Activated CD8-positive, alpha-beta memory T cell treated with anti-CD3 and anti-CD28 coated beads, Interleukin-2, amount 50 U/mL, for 48 hours (primary cell): ENCODE measurements around the gene CPLANE2.

ENCODE experiments used
- DNase-seq: peaks from one replicate; pipeline ENCODE4 v3.0.0-alpha.2; 2020

CPLANE2 gene

DNA sequence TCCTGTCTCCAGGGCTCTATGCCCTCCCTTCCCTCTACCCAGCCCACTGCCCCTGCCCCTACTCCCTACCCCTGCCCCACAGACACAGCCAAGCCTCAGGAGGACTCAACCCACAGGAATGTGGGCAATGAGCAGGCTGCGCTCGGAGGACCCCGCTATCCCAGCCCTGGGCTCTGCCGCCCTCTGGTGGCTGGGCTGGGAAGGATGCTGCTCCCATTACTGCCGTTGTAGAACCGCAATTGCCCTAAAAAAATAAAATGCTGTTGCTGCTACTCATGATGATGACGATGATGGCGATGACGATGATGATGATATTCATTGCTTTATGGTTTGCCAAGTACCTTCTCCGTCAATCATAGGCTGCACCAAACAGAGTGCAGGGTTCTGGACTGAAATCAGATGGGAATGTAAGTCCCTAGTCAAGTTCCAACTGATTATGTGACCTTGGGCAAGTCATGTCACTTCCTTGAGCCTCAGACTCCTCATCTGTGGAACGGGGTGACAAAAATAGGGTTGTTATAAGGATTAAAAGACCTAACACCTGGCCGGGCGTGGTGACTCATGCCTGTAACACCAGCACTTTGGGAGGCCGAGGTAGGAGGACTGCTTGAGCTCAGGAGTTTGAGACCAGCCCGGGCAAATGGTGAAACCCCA, 49.1 kb downstream of the CPLANE2 start:
- DNase-seq: peak; percentile 91

DNA sequence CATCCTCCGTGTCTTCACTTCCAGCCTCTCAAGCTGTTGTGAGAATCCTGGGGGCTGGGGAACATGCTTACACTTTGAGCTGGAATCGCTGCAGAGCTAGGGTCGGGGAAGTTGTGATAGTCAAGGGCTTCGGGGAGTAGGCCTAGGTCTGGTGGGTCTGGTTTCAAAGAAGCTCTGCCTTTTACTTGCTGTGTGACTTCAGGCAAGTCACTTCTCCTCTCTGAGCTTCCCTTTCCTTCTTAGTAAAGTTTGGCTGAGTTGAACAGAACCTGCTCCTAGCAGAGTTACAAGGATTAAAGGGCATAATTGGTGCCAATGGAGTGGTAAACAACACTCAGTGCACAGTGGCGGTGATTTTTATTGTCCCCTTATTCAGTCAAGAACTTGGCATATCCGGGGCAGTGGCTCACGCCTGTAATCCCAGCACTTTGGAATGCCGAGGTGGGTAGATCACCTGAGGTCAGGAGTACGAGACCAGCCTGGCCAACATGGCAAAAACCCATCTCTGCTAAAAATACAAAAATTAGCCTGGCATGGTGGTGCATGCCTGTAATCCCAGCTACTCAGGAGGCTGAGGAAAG, 50.2 kb downstream of the CPLANE2 start:
- DNase-seq: no peak

DNA sequence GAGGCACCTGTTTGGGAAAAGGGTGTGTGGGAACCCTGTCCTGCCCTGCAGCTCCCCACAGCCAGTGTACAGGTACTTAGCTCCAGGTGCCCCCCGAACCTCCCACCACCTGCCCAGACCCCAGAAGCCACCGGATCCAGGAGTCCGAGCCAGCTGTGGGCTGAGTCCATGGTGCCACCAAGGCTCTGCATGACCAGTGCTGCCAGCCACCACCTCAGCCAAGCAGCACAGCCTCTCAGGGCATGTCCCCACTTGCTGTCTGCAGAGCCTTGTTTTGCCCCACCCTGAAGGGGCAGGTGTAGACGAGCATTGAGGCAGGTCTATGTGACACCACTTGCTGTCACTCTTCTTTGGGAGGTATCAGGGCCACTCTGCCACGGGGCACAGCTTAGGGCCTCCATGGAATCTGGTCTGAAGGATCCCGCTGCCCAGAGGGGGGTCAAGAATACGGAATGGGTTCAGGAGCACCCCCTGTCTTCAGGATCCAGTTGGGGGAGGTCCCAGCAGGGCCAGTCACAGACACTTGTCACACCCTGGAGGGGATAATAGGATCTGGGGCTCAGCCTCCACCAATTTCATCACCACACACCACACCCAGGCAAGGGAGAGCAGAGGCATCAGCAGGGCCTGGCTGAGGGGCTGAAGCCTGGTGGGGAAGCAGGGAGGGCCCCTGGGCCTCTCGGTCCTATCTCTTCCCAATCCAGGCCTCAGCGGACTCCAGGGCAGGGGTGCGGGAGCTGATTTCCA, 52.3 kb downstream of the CPLANE2 start:
- no peak for DNase-seq

DNA sequence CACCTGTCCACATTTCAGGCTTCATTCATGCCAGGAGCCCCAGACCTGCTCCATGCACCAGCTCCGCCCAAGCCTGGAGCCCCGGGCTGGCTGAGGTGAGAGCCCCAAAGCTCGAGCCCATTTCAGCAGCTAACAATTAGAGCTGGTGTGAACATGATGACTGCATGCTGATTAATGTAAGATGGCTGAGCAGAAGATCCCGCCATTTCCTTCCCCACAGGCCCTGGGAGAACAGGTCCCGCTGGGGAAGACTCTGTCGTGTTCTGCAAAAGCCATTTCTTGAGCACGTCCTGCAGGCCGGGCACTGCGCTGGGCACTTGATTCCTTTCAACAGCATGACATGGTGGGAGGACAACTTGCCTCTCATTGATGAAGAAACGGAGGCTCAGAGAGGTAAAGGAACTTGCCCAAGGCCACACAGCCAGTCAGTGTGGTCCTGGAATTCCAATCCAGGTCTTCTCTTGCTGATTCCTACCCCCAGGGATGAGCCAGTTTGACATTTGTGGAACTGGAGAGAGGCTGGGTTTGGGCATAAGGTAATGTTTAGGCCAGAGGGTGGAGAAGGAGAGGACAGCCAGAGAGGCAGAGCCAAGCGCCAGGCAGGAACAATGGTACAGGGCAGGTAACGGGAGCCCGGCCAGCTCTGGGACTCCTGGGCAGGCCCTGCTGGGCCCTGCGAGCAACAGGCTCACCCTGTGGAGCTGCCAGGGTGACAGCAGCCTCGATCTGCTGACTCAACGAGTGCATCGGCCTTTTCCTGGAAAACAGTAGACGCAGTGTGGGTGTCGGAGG, 53.0 kb downstream of the CPLANE2 start:
- no peak for DNase-seq

DNA sequence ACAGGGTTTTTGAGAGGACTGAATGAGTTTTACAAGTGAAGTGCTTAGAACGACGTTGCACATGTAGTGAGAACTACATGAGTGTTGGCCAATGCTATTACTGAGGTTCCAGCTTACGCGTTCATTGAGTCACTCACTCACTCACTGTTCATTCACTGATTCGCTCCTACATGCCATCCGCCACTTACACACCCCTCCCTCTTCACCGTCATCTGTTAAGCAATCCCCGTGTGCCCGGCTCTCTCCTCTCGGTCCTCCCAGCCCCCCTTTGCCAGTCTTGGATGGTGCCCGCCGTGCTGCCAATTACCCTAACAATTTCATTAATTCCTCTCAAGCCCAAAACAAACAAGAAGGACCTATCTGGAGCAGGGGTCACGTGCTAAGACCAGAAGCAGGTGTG, 53.8 kb downstream of the CPLANE2 start:
- DNase-seq: no peak

DNA sequence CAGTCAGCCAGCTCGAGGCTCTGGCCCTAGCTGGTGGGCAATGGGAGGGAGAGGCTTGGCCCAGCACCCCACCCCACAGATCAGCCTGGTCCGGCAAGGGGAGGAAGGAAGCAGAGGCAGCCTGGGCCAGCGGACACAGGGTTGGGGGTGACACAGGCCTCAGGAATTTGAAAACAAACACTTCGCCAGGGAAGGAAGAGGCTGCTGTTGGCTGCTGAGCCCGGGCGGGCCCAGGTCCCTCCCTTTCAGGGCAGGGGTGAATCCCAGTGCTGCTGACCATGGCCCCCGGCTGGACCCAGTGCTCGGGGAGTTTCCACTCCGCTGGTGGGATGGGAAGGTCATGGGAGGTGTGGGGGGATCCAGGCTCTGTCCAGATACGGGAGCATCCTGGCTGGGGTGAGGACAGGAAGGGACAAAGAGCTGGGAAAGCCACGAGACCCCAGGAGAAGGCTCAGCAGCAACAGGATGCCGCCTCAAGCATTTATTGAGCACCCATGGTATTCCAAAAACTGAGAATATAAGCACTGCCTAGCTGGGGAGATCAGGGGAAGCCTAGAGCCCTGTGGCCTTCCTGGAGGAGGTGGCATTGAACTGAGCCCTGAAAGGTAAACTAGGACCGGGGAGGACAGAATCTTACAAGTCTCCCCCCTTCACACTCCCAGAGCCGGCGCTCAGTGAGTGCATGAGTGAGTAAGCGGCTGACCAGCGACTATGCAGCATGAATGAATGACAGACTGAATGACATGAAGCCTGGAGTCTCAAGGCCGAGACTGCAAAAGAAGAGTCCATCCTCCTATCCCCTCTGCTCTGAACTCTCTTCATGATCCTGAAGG, 54.9 kb downstream of the CPLANE2 start:
- no peak for DNase-seq
